ENCODE data around the gene GAS7.

- no peak for TF ChIP-seq CTCF (IDR thresholded peaks at IDR 0.05 in 2 of 3, conservative IDR thresholded peaks at IDR 0.05 in 1 of 3; ENCODE audit: control insufficient read depth in 2 of 3, extremely low read depth in 1 of 3, insufficient read depth in 1 of 3, low read depth in 3 of 3, low read length in 3 of 3)
- no peak for TF ChIP-seq RFX5 (IDR thresholded peaks at IDR 0.05; ENCODE audit: low read depth, low read length)
- TF ChIP-seq ZNF687 (IDR thresholded peaks at IDR 0.05), result no peak
- no peak for TF ChIP-seq RAD21 (IDR thresholded peaks at IDR 0.05; ENCODE audit: insufficient read depth, low read depth, low read length)
- no peak for TF ChIP-seq EP300 (IDR thresholded peaks at IDR 0.05; ENCODE audit: borderline replicate concordance in 1 of 2, control insufficient read depth in 1 of 2, low read depth in 2 of 2, low read length in 2 of 2)
- no peak for TF ChIP-seq MAX (IDR thresholded peaks at IDR 0.05; ENCODE audit: low read depth, low read length)
These were observed 265.9 kb downstream of the GAS7 start for GRCh38 chr17:9932491-9932890.
